GM12875 (cell line): ENCODE data around the gene SAMD4B.

Experiments used
- H3K4me3 ChIP-seq: one replicate; pipeline ENCODE4 v1.5.1; 2011; ENCODE audit warnings: low read depth, low read length, control low read depth
- TF ChIP-seq, protein P1 (sequence below): IDR thresholded peaks from 2 replicates; pipeline ENCODE4 v1.5.1; 2011; ENCODE audit warnings: low read depth, mild to moderate bottlenecking, control low read depth, inconsistent platforms, low read length, moderate library complexity, borderline replicate concordance; ENCODE audit not compliant: insufficient read depth

Gene SAMD4B

DNA sequence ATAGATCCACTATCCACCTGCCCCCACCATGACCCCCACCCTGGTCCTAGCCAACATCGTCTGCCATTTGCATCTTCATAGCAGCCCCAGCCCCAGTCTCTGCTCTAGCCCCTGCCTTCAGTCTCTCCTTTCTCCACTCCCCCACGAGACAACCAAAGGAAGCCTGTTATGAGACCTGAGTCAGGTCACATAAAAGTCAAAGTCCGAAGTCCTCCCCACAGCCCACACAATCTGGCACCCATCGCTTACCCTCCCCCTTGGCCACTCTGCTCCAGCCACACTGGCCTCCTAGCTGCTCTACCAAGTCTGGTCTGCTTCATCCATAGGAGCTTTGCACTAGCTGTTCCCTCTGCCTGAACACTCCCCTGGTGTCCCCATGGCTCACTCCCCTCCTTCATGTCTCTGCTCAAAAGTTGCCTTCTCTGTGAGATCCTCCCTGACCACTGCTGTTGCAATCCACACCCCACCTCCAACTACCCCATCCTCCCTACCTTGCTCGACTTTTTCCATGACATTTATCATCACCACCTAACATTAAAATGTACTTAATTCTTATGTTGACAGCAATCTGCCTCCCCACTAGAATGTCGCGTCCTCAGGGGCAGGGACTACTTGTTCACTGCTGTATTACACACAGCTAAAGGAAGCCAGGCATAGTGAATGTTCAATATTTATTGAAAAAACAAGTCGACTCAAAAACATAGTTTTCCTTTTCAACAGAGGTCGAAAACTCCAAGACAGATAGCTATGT lies 69.0 kb downstream of the SAMD4B start:
- TF ChIP-seq, protein P1, sequence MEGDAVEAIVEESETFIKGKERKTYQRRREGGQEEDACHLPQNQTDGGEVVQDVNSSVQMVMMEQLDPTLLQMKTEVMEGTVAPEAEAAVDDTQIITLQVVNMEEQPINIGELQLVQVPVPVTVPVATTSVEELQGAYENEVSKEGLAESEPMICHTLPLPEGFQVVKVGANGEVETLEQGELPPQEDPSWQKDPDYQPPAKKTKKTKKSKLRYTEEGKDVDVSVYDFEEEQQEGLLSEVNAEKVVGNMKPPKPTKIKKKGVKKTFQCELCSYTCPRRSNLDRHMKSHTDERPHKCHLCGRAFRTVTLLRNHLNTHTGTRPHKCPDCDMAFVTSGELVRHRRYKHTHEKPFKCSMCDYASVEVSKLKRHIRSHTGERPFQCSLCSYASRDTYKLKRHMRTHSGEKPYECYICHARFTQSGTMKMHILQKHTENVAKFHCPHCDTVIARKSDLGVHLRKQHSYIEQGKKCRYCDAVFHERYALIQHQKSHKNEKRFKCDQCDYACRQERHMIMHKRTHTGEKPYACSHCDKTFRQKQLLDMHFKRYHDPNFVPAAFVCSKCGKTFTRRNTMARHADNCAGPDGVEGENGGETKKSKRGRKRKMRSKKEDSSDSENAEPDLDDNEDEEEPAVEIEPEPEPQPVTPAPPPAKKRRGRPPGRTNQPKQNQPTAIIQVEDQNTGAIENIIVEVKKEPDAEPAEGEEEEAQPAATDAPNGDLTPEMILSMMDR = no peak
- H3K4me3 ChIP-seq = no peak overlapping the region

DNA sequence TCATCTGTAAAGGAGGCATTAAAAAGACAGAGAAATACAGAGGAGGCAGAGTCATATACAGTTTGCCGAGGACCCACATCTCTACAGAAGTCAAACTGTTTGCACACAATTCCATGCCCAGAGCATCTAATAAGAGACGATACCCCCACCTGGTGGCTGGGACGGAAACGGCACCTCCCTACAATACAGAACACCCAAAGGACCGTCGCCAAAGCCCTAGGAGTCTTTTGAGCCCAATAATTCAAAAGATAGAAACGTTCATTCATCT lies 69.5 kb downstream of the SAMD4B start:
- TF ChIP-seq, protein P1 = peak; percentile 82
- no peak overlapping the region for H3K4me3 ChIP-seq

DNA sequence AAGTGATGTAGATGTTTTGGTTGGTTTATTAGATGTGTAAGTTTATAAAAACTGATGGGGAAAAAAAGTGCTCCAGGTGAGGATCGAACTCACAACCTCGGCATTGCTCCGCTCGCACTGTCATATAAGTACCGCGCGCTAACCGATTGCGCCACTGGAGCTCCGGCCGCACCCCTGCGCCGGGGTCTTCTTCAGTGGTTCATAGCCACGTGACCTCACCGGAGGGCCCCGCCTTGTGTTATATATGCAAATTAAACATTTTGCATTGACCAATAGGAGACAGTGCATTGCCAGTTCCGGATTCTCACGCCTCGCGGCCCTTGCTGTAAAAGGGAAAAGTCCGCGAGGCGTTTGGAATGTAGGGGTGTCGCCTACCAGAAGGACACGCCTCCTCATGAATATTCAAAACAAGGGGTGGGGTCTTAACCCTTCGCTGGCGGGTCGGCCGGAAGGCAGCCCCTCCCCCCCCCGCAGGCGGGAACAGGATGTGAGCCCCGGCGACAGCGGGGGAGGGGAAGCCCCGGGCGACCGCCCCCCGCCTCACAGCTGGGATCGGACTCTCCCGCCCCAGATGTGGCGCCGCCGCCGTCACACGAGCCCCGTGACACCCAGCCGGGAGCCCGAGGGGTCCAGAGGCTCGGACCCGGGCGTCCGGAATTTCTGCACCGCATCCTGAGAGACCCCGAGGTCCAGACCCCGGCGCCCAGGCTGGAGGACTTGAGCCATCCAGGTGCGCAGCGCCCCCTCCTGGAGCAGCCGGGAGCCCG lies 70.1 kb downstream of the SAMD4B start, which contains the start of gene PLEKHG2:
PLEKHG2 (plus strand) TSS at position 570 of the 767 bp plus-strand sequence. CDS start 1,418 bp downstream, outside the sequence.
- peak within 1 kb of the TSS; percentile 84 for H3K4me3 ChIP-seq
- TF ChIP-seq, protein P1 = peak; percentile 91

DNA sequence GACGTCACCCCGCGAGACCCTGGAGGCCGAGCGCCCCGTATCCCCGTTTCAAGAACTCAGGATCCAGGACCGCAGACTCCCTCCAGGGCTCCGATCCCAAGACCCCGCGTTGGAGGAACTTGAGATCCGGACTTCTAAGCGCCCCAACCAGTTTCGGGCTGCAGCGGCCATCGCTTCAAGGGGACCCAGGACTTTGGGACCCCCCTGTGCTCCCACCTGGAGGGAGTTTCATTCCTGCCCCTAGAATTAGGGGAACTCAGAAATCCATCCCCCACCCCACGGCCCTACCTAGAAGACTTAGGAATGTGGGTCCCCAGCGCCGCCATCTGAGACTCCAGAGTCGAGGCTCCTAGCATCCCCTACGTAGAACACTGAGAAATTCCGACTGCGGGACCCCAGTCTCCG lies 70.6 kb downstream of the SAMD4B start:
- TF ChIP-seq, protein P1 = no peak
- peak overlapping the region; percentile 84 for H3K4me3 ChIP-seq

DNA sequence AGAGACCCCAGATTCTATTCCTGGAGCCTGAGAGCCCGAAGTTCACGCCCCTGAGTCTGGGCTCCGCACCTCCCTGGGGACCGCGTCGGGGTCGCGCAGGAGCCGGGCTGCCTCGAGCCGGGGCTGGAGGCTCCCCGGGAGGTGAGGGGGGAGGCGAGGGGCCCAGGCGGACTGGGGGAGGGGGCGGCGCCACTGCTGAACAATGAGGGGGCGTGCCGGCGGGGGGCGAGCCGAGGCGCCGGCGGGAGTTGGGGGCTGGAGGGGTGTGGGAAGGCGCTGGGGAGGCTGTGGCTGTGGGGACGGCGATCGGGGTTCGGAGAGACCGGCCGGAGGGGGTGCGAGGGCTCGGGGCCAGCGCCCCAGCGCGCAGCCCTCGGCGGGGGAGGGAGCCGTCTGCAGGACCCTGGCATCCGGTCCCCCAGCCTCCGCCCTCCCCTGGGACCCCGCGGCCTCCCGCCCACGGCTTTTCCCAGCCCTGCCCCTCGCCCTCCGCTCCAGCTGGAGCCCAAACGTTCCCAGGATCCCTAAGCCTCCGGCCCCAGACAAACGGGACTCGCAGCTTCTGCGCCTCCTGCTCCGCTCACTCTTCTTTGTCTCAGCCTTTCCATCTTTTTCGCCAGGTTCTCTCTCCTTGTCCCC lies 71.2 kb downstream of the SAMD4B start:
- TF ChIP-seq, protein P1 = no peak
- H3K4me3 ChIP-seq = peak overlapping the region; percentile 84

DNA sequence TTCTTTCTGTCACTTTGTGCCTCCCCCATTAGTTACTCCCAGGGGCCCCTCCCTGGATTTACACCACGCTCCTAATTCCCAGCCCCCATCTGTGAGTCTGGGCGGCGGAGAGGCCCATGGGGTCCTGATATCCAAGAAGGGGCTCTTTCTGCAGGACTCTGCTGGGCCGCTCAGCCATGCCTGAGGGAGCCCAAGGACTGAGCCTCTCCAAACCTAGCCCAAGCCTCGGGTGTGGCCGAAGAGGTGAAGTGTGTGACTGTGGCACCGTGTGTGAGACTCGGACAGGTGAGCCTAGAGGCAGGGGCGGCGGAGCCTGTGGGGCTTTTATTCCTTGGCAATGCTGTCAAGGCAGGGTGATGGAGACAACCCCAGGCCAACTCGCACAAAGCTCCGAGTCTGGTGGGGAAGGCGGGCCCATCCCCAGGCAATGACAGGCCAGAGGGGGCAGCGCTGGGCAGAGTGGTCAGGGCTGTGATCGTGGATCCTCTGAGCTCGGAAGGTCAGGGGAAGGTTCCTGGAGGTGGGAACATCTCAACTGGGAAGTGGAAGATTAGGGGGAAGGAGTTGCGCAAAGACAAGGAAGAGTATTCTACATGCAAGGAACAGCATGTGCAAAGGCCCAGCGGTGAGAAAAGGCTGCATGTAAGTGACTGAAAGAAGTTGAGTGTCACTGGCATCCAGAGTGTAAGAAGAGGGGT lies 71.8 kb downstream of the SAMD4B start:
- H3K4me3 ChIP-seq = peak overlapping the region; percentile 84
- TF ChIP-seq, protein P1 = peak; percentile 31; the same call in 1 of the 2 replicates
